ENCODE measurements around the gene ATP2A1.

Gene ATP2A1

GRCh38 chr16:28904363-28904762 is 26.1 kb downstream of the ATP2A1 start:
- TF ChIP-seq RAD21 (IDR thresholded peaks at IDR 0.05; ENCODE audit: low read depth) = no peak
- no peak for TF ChIP-seq USF1 (IDR thresholded peaks at IDR 0.05)
- TF ChIP-seq REST (IDR thresholded peaks at IDR 0.05; ENCODE audit: low read depth) = no peak
- no peak for TF ChIP-seq TCF12 (IDR thresholded peaks at IDR 0.05; ENCODE audit: low read depth)

GRCh38 chr16:28904828-28905227 is 26.5 kb downstream of the ATP2A1 start:
- TF ChIP-seq EP300 (IDR thresholded peaks at IDR 0.05; ENCODE audit: borderline replicate concordance) (no peak), TCF12 (IDR thresholded peaks at IDR 0.05; ENCODE audit: low read depth) (no peak), USF1 (IDR thresholded peaks at IDR 0.05) (no peak), REST (IDR thresholded peaks at IDR 0.05; ENCODE audit: low read depth) (no peak), ZBTB7A (IDR thresholded peaks at IDR 0.05; ENCODE audit: low read depth) (no peak), FOXM1 (IDR thresholded peaks at IDR 0.05; ENCODE audit: borderline replicate concordance, low read depth) (no peak), NFIC (IDR thresholded peaks at IDR 0.05) (no peak), EGR1 (IDR thresholded peaks at IDR 0.05) (no peak), TAF1 (IDR thresholded peaks at IDR 0.05; ENCODE audit: low read depth) (no peak), CREB1 (IDR thresholded peaks at IDR 0.05; ENCODE audit: low read depth) (no peak), CEBPB (IDR thresholded peaks at IDR 0.05) (no peak)

- TF ChIP-seq CEBPB (IDR thresholded peaks at IDR 0.05) = no peak
Measured at GRCh38 chr16:28905229-28905754, 27.0 kb downstream of the ATP2A1 start.

GRCh38 chr16:28905800-28906372 is 27.6 kb downstream of the ATP2A1 start:
- no peak for TF ChIP-seq EGR1 (IDR thresholded peaks at IDR 0.05)
- TF ChIP-seq TCF12 (IDR thresholded peaks at IDR 0.05; ENCODE audit: low read depth) = no peak
- no peak for TF ChIP-seq RAD21 (IDR thresholded peaks at IDR 0.05; ENCODE audit: low read depth)
- TF ChIP-seq YY1 (IDR thresholded peaks at IDR 0.05; ENCODE audit: low read depth) = no peak
- TF ChIP-seq ZBTB7A (IDR thresholded peaks at IDR 0.05; ENCODE audit: low read depth) = no peak
- TF ChIP-seq NFIC (IDR thresholded peaks at IDR 0.05) = no peak
- no peak for TF ChIP-seq TEAD4 (IDR thresholded peaks at IDR 0.05)
- no peak for TF ChIP-seq REST (IDR thresholded peaks at IDR 0.05; ENCODE audit: low read depth)
- no peak for TF ChIP-seq EP300 (IDR thresholded peaks at IDR 0.05; ENCODE audit: borderline replicate concordance)
- no peak for TF ChIP-seq FOXM1 (IDR thresholded peaks at IDR 0.05; ENCODE audit: borderline replicate concordance, low read depth)
- TF ChIP-seq CEBPB (IDR thresholded peaks at IDR 0.05) = no peak
- no peak for TF ChIP-seq CREB1 (IDR thresholded peaks at IDR 0.05; ENCODE audit: low read depth)
- TF ChIP-seq USF1 (IDR thresholded peaks at IDR 0.05) = no peak
- TF ChIP-seq TAF1 (IDR thresholded peaks at IDR 0.05; ENCODE audit: low read depth) = no peak
- no peak for TF ChIP-seq MAX (IDR thresholded peaks at IDR 0.05)
